Measurements from ENCODE around the gene ZNRF2.

DNA sequence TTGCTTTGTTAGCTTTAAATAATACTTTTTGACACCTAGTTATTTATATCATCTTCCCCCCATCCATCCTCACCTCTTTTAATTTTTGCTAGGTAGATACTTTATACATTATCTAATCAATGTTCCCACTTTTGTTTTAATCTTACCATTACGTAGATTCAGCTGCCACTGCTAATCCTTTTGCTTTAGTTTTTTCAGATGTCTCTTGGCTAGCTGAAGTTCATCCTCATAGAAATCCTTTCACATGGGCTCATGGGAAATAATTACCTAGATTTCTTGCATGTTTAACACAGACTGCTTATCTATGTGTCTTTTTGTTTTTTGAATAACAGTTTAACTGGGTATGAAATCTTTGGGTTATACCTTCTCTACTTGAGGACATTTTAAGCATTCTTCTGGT is 60.1 kb downstream of the ZNRF2 start:
- TF ChIP-seq, protein P1, sequence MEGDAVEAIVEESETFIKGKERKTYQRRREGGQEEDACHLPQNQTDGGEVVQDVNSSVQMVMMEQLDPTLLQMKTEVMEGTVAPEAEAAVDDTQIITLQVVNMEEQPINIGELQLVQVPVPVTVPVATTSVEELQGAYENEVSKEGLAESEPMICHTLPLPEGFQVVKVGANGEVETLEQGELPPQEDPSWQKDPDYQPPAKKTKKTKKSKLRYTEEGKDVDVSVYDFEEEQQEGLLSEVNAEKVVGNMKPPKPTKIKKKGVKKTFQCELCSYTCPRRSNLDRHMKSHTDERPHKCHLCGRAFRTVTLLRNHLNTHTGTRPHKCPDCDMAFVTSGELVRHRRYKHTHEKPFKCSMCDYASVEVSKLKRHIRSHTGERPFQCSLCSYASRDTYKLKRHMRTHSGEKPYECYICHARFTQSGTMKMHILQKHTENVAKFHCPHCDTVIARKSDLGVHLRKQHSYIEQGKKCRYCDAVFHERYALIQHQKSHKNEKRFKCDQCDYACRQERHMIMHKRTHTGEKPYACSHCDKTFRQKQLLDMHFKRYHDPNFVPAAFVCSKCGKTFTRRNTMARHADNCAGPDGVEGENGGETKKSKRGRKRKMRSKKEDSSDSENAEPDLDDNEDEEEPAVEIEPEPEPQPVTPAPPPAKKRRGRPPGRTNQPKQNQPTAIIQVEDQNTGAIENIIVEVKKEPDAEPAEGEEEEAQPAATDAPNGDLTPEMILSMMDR (IDR thresholded peaks at IDR 0.05) = no peak
- TF ChIP-seq POLR2A (IDR thresholded peaks at IDR 0.05) (no peak), EP300 (IDR thresholded peaks at IDR 0.05; ENCODE audit: low read depth) (no peak)

Data from transverse colon (tissue), 3 donors.